Caki2 (cell line): ENCODE data around the gene DKKL1. TPM values are rescaled to one million over a fixed set of nuclear protein-coding genes. Genes with fewer than 3 reads are reported as not detected.
A peak's percentile ranks its signal among the peaks of the same experiment; 100 is the strongest.
"Not testable (repeated sequence)": the region's sequence is repeated elsewhere in the genome, so short reads cannot be mapped to it uniquely, and the experiment has no call there.

Source experiments
- DNase-seq: peaks from one replicate; pipeline ENCODE4 v3.0.0-alpha.2; 2015; ENCODE audit warnings: low read depth
- in situ Hi-C: cut with HindIII; loops from 2 replicates; pipeline ENCODE4 v1.10.0; 2016; ENCODE audit warnings: low sequenced_read_pairs, low pct_unique_long_range_greater_than_20kb, mixed read lengths
- total RNA-seq: library from RNA; depleted of rRNA; stranded (reverse); fragments of >200 nt; shearing (Covaris generic); gene quantifications from 2 replicates; pipeline ENCODE4 v1.2.3, GENCODE V29; 2014; ENCODE audit warnings: low replicate concordance

Gene DKKL1
- total RNA-seq, 1 experiment from 2014 or later: 0.30 TPM

- in situ Hi-C loops: no loop called here
- DNase-seq: no peak
These were observed 7.7 kb upstream of the DKKL1 start for GRCh38 chr19:49355909-49356353.

DNA sequence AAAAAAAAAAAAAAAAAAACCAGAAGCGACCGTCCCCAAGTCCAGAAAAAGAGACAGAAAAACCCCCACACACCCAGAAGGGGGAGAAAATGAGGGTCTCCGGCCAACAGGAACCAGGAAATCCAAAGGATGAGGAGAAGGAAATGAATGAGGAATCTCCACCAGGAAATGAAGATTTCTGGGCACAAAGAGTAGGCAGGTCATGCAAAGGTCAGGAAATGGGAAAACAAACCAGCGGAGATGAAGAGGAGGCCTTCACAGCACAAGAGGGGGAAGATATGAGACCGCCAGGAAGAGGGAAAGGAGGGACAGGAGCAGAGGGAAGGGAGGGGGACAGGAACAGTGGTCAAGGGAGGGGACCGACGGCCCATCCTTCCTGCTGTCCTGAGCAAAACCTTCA lies 7.3 kb upstream of the DKKL1 start:
- in situ Hi-C loops: no loop called here
- DNase-seq: no peak

DNA sequence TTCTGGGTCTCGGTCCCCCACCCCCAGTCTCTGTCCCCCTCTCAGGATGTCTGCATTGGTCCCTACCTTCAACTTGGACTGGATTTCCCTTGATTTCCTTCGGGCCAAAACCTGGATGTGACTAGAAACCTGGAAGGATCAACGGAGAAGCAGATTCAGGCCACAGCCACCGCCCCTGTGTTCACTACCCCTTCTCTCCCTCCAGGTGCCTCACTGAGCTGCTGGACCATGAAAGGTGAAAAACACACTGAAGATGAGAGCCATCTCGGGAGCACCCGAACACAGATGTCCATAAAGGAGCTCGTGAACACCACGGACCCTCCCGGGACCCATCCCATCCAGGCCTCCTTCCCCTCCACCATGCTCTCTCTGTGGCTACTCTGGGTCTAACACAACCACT lies 6.5 kb upstream of the DKKL1 start:
- no peak for DNase-seq
- in situ Hi-C loops: no loop called here

DNA sequence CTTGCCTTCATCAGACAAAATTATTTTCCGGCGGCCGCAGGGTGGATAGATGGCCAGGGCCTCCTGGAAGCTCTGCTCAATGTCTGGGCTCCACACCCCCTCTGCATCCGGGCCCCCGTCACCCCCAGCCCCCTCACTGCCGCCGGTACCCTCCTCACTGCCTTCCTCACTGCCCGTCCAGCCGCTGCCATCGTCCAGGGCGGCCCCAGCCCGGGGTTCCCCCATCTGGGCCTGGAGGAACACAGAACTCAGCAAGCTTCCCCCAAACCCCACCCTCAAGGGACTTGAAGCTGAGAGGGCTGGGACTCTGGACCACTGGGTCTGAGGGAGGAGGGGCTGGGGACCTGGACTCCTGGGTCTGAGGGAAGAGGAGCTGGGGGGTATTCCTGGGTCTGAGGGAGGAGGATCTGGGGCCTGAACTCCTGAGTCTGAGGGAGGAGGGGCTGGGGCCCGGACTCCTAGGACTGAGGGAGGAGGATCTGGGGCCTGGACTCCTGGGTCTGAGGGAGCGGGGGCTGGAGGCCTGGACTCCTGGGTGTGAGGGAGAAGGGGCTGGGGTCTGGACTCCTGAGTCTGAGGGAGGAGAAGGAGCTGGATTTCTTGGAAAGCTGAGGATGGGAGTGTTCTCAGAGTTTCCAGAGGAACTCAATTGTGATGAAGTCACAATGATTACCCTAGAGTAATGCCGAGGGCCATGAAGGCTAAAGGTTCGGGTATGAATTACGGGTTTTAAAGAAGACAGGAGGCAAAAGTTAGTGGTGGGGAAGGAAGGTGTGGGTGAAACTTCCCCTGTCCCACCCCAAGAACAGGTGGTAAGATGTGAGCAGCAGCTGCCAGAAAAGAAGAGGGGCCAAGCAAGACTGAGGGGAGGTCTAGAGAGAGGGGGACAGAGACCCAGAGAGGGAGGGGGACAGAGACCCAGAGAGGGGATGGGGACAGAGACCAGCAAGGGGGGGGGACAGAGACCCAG lies 3.5 kb upstream of the DKKL1 start:
- in situ Hi-C loops: no loop called here
- no peak for DNase-seq

- DNase-seq: peak; percentile 83
- in situ Hi-C loops: no loop called here
These were observed 2.1 kb upstream of the DKKL1 start for GRCh38 chr19:49361438-49362047.

- peak; percentile 50 for DNase-seq
- in situ Hi-C loops: no loop called here
These were observed 1.4 kb upstream of the DKKL1 start, which contains the start of gene TEAD2 for GRCh38 chr19:49362048-49362928. Gene TEAD2, minus strand, starts transcription at chr19:49362416. Its CDS starts 2,341 bp downstream, at chr19:49360075.

DNA sequence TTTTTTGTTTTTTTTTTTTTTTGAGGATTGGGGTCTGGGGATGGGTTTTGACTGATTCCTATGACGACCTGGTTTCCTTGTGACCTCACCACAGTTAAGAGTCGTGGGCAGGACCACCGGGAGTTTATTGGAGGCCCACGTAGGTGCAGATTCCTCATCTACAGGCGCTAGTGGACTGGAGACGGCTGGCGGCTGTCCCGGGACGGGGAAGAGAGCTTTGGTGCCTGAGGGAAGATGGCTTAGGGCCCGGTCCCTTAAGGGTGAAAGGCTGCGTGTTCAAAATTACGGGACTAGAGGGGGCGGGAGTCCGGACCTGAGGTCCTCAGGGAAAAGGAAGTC lies 779 bp upstream of the DKKL1 start:
- DNase-seq: no peak
- in situ Hi-C loops: no loop called here

DNA sequence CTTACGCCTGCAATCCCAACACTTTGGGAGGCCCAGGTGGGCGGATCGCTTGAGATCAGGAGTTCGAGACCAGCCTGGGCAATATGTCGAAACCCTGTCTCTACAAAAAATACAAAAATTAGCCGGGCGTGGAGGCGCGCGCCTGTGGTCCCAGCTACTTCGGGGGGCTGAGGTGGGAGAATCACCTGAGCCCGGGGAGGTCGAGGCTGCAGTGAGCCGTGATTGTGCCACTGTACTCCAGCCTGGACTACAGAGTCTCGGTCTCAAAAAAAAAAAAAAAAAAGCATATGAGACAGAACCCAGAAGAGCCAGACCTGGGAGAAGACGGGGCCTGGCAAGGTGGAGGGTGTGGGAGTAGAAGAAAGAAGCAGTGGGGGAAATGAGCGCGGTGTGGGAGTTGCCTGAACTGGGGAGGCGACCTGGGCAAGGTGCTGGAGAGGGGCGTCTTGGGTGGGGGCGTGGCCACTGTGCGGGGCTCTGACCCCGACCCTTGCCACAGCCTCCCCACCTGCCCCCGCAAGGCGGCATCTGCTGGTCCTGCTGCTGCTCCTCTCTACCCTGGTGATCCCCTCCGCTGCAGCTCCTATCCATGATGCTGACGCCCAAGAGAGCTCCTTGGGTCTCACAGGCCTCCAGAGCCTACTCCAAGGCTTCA lies 533 bp downstream of the DKKL1 start:
- DNase-seq: no peak
- in situ Hi-C loops: no loop called here

GRCh38 chr19:49366110-49366509 lies 2.4 kb downstream of the DKKL1 start:
- DNase-seq: no peak
- in situ Hi-C loops: no loop called here

DNA sequence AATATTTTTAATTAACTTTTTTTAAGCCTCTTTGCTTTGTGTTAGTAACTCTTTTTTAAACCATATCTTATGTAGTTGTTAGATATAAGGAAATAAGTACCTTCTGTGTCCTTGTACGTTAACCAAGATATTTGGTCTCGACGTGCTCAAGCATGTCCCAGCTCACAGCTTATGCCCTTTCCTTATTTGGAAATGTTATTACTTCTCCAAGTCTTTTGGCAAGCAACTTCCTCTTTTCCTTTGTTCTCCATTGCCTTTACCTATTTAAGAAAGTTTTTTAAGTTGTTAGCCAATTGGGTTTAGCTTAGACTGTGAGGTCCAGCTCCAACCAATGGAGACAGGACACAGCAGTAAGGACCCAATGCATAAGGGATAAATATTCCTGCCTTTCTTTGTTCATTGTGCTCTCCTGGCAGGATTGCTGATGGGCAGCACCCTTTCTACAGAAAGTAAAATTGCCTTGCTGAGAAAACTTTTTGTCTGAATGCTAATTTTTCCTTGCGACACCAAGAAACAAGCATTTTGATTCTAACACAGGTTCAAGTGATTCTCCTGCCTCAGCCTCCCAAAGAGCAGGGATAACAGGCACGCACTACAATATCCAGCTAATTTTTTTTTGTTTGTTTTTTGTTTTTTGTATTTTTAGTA lies 5.2 kb downstream of the DKKL1 start:
- in situ Hi-C loops: no loop called here
- DNase-seq: peak; percentile 35

DNA sequence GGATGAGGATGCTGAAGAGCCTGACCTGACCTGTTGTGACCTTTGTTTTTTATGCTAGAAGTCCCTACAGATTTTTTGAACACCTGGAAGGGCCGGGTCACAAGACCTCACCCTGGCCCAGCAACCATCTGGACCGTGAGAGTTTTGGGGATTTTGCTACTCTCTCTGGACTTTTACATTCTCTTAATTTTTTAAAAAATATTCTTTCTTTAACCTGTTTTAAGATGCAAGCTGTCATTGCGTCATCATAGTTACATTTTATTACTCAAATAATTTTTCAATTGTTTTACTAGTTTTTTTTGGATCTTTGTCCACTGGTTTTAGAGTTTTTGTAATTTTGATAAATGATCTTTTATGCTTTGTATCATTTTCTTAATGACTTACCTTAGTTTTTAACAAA lies 7.5 kb downstream of the DKKL1 start:
- DNase-seq: no peak
- in situ Hi-C loops: no loop called here

DNA sequence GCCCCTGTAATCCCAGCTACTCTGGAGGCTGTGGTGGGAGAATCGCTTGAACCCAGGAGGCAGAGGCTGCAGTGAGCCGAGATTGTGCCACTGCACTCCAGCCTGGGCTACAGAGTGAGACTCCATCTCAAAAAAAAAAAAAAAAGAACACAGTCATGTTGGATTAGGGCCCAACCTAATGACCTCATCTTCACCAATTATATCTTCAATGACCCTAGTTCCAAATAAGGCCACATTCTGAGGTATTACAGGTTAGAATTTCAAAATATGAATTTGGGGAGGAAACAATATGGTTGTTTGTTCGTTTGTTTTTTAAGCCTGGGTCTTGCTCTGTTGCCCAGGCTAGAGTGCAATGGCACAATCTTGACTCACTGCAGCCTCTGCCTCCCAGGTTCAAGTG lies 9.5 kb downstream of the DKKL1 start:
- in situ Hi-C loops: not testable (repeated sequence)

GRCh38 chr19:49374665-49375434 lies 11.2 kb downstream of the DKKL1 start:
- DNase-seq: no peak
- in situ Hi-C loops: no loop called here

More for the DNA sequence above, 9.5 kb downstream of the DKKL1 start:
- not testable (repeated sequence) for DNase-seq

GRCh38 chr19:49378512-49378911 lies 14.8 kb downstream of the DKKL1 start:
- in situ Hi-C loops: no loop called here

DNA sequence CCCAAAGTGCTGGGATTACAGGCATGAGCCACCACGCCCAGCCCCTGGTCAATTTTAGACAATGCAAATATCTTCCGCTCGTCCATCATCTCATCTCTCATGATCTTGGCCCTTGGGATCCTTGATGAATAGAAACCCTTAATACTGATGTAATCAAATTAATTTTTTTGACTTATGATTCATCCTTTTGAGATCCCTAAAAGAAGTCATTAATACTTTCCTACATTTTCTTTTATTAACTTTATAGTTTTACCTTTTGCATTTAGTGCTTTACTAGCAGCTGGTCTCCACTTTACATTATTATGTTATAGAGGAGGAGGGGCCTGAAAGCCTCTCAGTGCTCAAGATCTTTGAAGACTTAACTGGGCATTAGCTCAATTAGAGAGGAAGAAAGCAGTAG lies 16.7 kb downstream of the DKKL1 start:
- no peak for DNase-seq
- in situ Hi-C loops: no loop called here

More at GRCh38 chr19:49378512-49378911, 14.8 kb downstream of the DKKL1 start:
- DNase-seq: no peak

- DNase-seq: no peak
- in situ Hi-C loops: no loop called here
These were observed 19.0 kb downstream of the DKKL1 start for GRCh38 chr19:49382639-49383038.

GRCh38 chr19:49383599-49383998 lies 19.9 kb downstream of the DKKL1 start:
- in situ Hi-C loops: no loop called here
- no peak for DNase-seq
